HG02840 (cell line): ENCODE data around the gene LITAF.

Source experiments
- ATAC-seq: cut with Tn5 transposase; IDR thresholded peaks from one replicate; pipeline ENCODE4 v1.9.1; 2021; ENCODE audit warnings: mild to moderate bottlenecking, moderate library complexity, moderate number of reproducible peaks; ENCODE audit not compliant: unreplicated experiment, low FRiP score

The LITAF gene

GRCh38 chr16:11500700-11501346 lies 85.9 kb downstream of the LITAF start:
- no peak for ATAC-seq

- ATAC-seq: no peak
Observed at GRCh38 chr16:11499295-11500089, 87.2 kb downstream of the LITAF start.

GRCh38 chr16:11498683-11499082 lies 88.0 kb downstream of the LITAF start:
- no peak for ATAC-seq

- no peak for ATAC-seq
Observed at GRCh38 chr16:11497851-11498289, 88.8 kb downstream of the LITAF start.
